IMR-90 (cell line): ENCODE results near the gene SLC4A4. TPM values are rescaled to one million over a fixed set of nuclear protein-coding genes. Genes with fewer than 3 reads are reported as not detected.

Source experiments
- ATAC-seq: fragments of 200-7000 bp; cut with Tn5 transposase; 2 replicates; pipeline ENCODE4 v1.9.1; 2020; ENCODE audit warnings: low read depth, mild to moderate bottlenecking, moderate library complexity
- BruUV-seq: library from RNA; stranded (reverse); fragments of 400-500 nt; replicated peaks from 2 replicates; lab custom pipeline; 2021; lab: Mats Ljungman, UMichigan
- CTCF ChIA-PET: fragments of 300-600 bp; formaldehyde crosslinking; extraction: SDS; loops from one replicate; lab custom pipeline; 2021; ENCODE audit warnings: antibody characterized with exemption; lab: Yijun Ruan, JAX
- POLR2A ChIA-PET: fragments of 300-600 bp; sonication (Branson Sonifier 250); formaldehyde crosslinking; loops from one replicate; lab custom pipeline; 2022; ENCODE audit warnings: antibody characterized with exemption; ENCODE audit not compliant: unreplicated experiment; lab: Charles Lee
- DNase-seq: peaks from one replicate; pipeline ENCODE4 v3.0.0; 2013
- H2AFZ ChIP-seq: replicated peaks from 2 replicates; pipeline ENCODE3; 2013; ENCODE audit warnings: low read length, mild to moderate bottlenecking; ENCODE audit not compliant: poor library complexity
- H2AK5ac ChIP-seq: 2 replicates; pipeline ENCODE4 v1.6.1; 2013; ENCODE audit warnings: low read depth, low read length, inconsistent platforms
- H2AK9ac ChIP-seq: replicated peaks from 2 replicates; pipeline ENCODE3; 2013; ENCODE audit warnings: mild to moderate bottlenecking, low read depth, low read length, moderate library complexity; ENCODE audit not compliant: poor library complexity
- H2BK120ac ChIP-seq: 2 replicates; pipeline ENCODE4 v1.6.1; 2013; ENCODE audit warnings: low read depth, low read length, inconsistent platforms
- H2BK15ac ChIP-seq: 3 replicates; pipeline ENCODE4 v1.6.1; 2013; ENCODE audit warnings: low read depth, low read length, inconsistent platforms
- H2BK20ac ChIP-seq: 2 replicates; pipeline ENCODE4 v1.6.1; 2013; ENCODE audit warnings: low read depth, mild to moderate bottlenecking, inconsistent platforms, low read length, moderate library complexity
- H2BK5ac ChIP-seq: 2 replicates; pipeline ENCODE4 v1.6.1; 2013; ENCODE audit warnings: mild to moderate bottlenecking, low read depth, low read length, inconsistent platforms; ENCODE audit not compliant: poor library complexity, severe bottlenecking
- H3K14ac ChIP-seq: replicated peaks from 2 replicates; pipeline ENCODE4 v1.6.1; 2013; ENCODE audit warnings: low read depth, low read length, inconsistent platforms
- H3K18ac ChIP-seq: 2 replicates; pipeline ENCODE4 v1.6.1; 2013; ENCODE audit warnings: low read depth, low read length, control low read depth
- H3K23ac ChIP-seq: 2 replicates; pipeline ENCODE4 v1.6.1; 2013; ENCODE audit warnings: low read depth, low read length, inconsistent platforms
- H3K27ac ChIP-seq: 2 replicates; pipeline ENCODE4 v1.5.1; 2013; ENCODE audit warnings: mild to moderate bottlenecking, control low read depth, low read length; ENCODE audit not compliant: insufficient read depth
- H3K27me3 ChIP-seq: 2 replicates; pipeline ENCODE4 v1.6.1; 2013; ENCODE audit warnings: low read length; ENCODE audit not compliant: control insufficient read depth, insufficient read depth
- H3K36me3 ChIP-seq: 2 replicates; pipeline ENCODE4 v1.6.1; 2013; ENCODE audit warnings: low read length, mixed read lengths; ENCODE audit not compliant: control insufficient read depth, insufficient read depth
- H3K4ac ChIP-seq: 2 replicates; pipeline ENCODE4 v1.6.1; 2013; ENCODE audit warnings: low read depth, low read length, inconsistent platforms
- H3K4me1 ChIP-seq: 2 replicates; pipeline ENCODE4 v1.6.1; 2013; ENCODE audit warnings: low read length, mixed read lengths; ENCODE audit not compliant: control insufficient read depth, insufficient read depth
- H3K4me2 ChIP-seq: 2 replicates; pipeline ENCODE4 v1.6.1; 2013; ENCODE audit warnings: low read depth, mild to moderate bottlenecking, control low read depth, low read length, moderate library complexity
- H3K4me3 ChIP-seq: 2 replicates; pipeline ENCODE4 v1.5.1; 2013; ENCODE audit warnings: low read depth, mild to moderate bottlenecking, control low read depth, low read length, moderate library complexity; ENCODE audit not compliant: insufficient read depth
- H3K56ac ChIP-seq: 2 replicates; pipeline ENCODE4 v1.6.1; 2013; ENCODE audit warnings: low read length, inconsistent platforms; ENCODE audit not compliant: insufficient read depth; ENCODE audit errors: extremely low read depth
- H3K79me1 ChIP-seq, 2 experiments: 2 replicates each; pipeline ENCODE4 v1.6.1; 2013; ENCODE audit warnings: low read length in 2 of 2, inconsistent platforms in 1 of 2, low read depth in 1 of 2
- H3K9ac ChIP-seq: 2 replicates; pipeline ENCODE4 v1.6.1; 2013; ENCODE audit warnings: low read depth, low read length, control low read depth
- H3K9me1 ChIP-seq: 2 replicates; pipeline ENCODE4 v1.6.1; 2013; ENCODE audit warnings: low read length, inconsistent platforms; ENCODE audit not compliant: insufficient read depth
- H3K9me3 ChIP-seq: 2 replicates; pipeline ENCODE4 v1.6.1; 2013; ENCODE audit warnings: low read length; ENCODE audit not compliant: control insufficient read depth, insufficient read depth
- H4K20me1 ChIP-seq: 2 replicates; pipeline ENCODE4 v1.6.1; 2013; ENCODE audit warnings: low read length, inconsistent platforms; ENCODE audit not compliant: insufficient read depth
- H4K5ac ChIP-seq: 2 replicates; pipeline ENCODE4 v1.6.1; 2013; ENCODE audit warnings: mild to moderate bottlenecking, low read depth, low read length, control low read depth
- H4K8ac ChIP-seq, 2 experiments: 2 replicates each; pipeline ENCODE4 v1.6.1; 2013; ENCODE audit warnings: low read depth in 2 of 2, low read length in 2 of 2, control low read depth in 1 of 2, inconsistent platforms in 1 of 2
- H4K91ac ChIP-seq: 2 replicates; pipeline ENCODE4 v1.6.1; 2013; ENCODE audit warnings: low read depth, low read length, inconsistent platforms; ENCODE audit not compliant: insufficient read depth
- CTCF ChIP-seq: conservative IDR thresholded peaks from 2 replicates; pipeline ENCODE4 v1.5.1; 2012; ENCODE audit warnings: mild to moderate bottlenecking, low read depth, low read length, improper control_type of control experiment
- FOS ChIP-seq: fragments of 150-350 bp; IDR thresholded peaks from 2 replicates; pipeline ENCODE4 v1.6.1; 2016; ENCODE audit warnings: low read depth, low read length
- WGBS, 2 experiments: methylation state at CpG; one replicate each; pipeline versions ENCODE4 v1.1.5 to v1.1.7; 2013; ENCODE audit warnings: missing lambda C conversion rate in 2 of 2; ENCODE audit not compliant: insufficient read length in 1 of 2; ENCODE audit errors: extremely low coverage in 2 of 2; 5-methylcytosine and 5-hydroxymethylcytosine counted together
- dilution Hi-C: fragments of 300-500 bp; cut with HindIII; formaldehyde crosslinking; loops from one replicate; pipeline ENCODE4 v1.14.3; 2018; ENCODE audit warnings: low sequenced_read_pairs; ENCODE audit not compliant: unreplicated experiment
- in situ Hi-C: fragments of 300-500 bp; cut with MboI; formaldehyde crosslinking; loops from 3 replicates; pipeline ENCODE4 v1.14.3; 2019; ENCODE audit warnings: low sequenced_read_pairs, inconsistent platforms, mixed read lengths
- intact Hi-C: fragments of 100-400 bp; cut with micrococcal nuclease; formaldehyde crosslinking; loops from 2 replicates; pipeline ENCODE4 v1.10.0; 2022
- polyA plus RNA-seq, 3 experiments: library from polyadenylated mRNA; depleted of rRNA; stranded (reverse); fragments of >200 nt; gene quantifications; 2 replicates each; pipeline ENCODE4 v1.2.3, GENCODE V29; 2012; ENCODE audit warnings: low replicate concordance in 1 of 3
- total RNA-seq: library from RNA; depleted of rRNA; stranded (reverse); fragments of >200 nt; gene quantifications from 2 replicates; pipeline ENCODE4 v1.2.3, GENCODE V29; 2012
- TF ChIP-seq, protein P1 (sequence below): fragments of 150-350 bp; IDR thresholded peaks from 2 replicates; pipeline ENCODE4 v1.6.1; 2017; ENCODE audit warnings: mild to moderate bottlenecking, antibody characterized with exemption, low read length, low read depth

SLC4A4 gene
- total and polyA plus RNA-seq, 2 of the 4 experiments (the other 2 are of a cell fraction) = 5.6 to 16.8 TPM

DNA sequence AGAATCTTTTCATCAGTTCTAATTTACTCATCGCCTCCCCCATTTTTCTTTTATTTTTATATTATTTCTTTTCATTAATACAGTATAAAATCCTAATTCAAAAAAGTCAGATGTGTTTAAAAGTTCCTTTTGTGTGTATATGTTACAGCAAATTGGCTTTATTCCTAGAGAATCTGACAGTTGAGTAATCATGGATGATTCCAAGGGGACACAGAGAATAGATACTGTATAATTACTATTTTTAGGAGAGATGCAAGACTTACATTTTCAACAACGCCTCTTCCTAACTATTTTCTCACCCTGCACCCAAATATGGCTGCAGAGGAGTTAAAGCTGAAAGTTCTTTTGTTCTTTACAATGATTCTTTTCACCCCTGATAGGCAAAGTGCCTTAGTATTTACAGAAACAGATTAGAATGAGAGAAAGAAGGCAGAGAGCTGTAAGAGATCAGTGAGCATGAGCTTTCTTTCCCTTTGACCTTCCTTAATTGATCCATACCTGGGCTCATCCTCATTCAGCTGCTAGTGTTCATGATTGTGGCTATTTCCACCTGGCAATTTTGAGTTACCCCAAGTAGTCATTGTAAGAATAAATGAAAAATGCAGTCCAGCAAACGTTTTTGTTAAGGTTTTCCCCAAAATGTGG lies 210.8 kb downstream of the SLC4A4 start:
- BruUV-seq = no TSS peak

More for the DNA sequence above, 210.8 kb downstream of the SLC4A4 start:
- Histone ChIP-seq H3K4me3 (no peak overlapping the region), H3K4ac (no peak overlapping the region), H3K23ac (no peak overlapping the region), H2AFZ (no peak overlapping the region), H3K9me3 (no peaks in the 10 kb centered on the region), H2BK120ac (no peak overlapping the region), H3K9ac (no peak overlapping the region), H3K79me1 (peaks cover 0 to 3% of the 10 kb centered on the region in 2 experiments; a peak in 2 of 4 replicates), H2AK5ac (no peak overlapping the region), H3K14ac (no peak overlapping the region), H4K5ac (peak overlapping the region; percentile 73; the same call in 1 of the 2 replicates), H3K9me1 (peaks cover 4% of the 10 kb centered on the region), H2BK5ac (peak overlapping the region; percentile 17), H3K56ac (no peak overlapping the region), H3K36me3 (peaks cover 8% of the 10 kb centered on the region), H4K91ac (no peak overlapping the region), H3K27ac (no peak overlapping the region; the same call in 1 of the 2 replicates), H3K4me2 (peak overlapping the region; percentile 78; the same call in 1 of the 2 replicates), H3K18ac (peak overlapping the region; percentile 59; the same call in 1 of the 2 replicates), H2BK20ac (no peak overlapping the region), H4K20me1 (no peaks in the 10 kb centered on the region), H3K4me1 (peaks cover 9% of the 10 kb centered on the region), H2BK15ac (no peak overlapping the region), H2AK9ac (no peak overlapping the region), H4K8ac (no peak overlapping the region), H3K27me3 (no peaks in the 10 kb centered on the region)
- 100% methylated on average over 1 of the region's 3 CpGs; no CpG with 5 or more reads in 1 of the 2 experiments for WGBS, 2 experiments
- ATAC-seq (no peak), DNase-seq (peak; percentile 22)
- intact Hi-C loops = loop anchor here (2.0 to 5.0 kb wide), 3 partner anchors 163 to 319 kb away; no protein-coding TSS in a partner anchor
- CTCF ChIA-PET = interaction anchor here (1.2 to 1.6 kb wide), 2 partner anchors 313 to 321 kb away, joined by 3 read pairs; no protein-coding TSS in a partner anchor
- dilution Hi-C loops = no loop called here
- POLR2A ChIA-PET = no interaction called here
- in situ Hi-C loops = loop anchor here (10.0 to 25.0 kb wide), 4 partner anchors 365 to 912 kb away; partner anchors contain the start of gene ENAM
- TF ChIP-seq, protein P1, sequence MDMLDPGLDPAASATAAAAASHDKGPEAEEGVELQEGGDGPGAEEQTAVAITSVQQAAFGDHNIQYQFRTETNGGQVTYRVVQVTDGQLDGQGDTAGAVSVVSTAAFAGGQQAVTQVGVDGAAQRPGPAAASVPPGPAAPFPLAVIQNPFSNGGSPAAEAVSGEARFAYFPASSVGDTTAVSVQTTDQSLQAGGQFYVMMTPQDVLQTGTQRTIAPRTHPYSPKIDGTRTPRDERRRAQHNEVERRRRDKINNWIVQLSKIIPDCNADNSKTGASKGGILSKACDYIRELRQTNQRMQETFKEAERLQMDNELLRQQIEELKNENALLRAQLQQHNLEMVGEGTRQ = no peak
- TF ChIP-seq CTCF = no peak
- no peak for TF ChIP-seq FOS
